ENCODE results near the gene ACOT11. TPM values are rescaled to one million over a fixed set of nuclear protein-coding genes. Genes with fewer than 3 reads are reported as not detected.

ACOT11 gene
- total RNA-seq, 2 experiments from 2014 or later, result 0.50 to 0.91 TPM

- Mint-ChIP-seq H3K4me1 (ENCODE audit: low read depth) (peaks cover 13% of the 10 kb centered on the region), H3K4me3 (peak overlapping the region; percentile 79), H3K36me3 (ENCODE audit: low read depth) (no peaks in the 10 kb centered on the region), H3K9me3 (no peaks in the 10 kb centered on the region), H3K27me3 (peaks cover 48% of the 10 kb centered on the region), H3K27ac (no peak overlapping the region)
- CTCF ChIA-PET, result interaction anchor here (0.7 to 3.0 kb wide), 4 partner anchors 10 to 214 kb away, joined by 3 to 19 read pairs (median 5); no protein-coding TSS in a partner anchor
- peak; percentile 49 for TF ChIP-seq CTCF (IDR thresholded peaks at IDR 0.05)
- peak; percentile 83 for ATAC-seq (ENCODE audit: poor library complexity)
- Histone ChIP-seq H3K9me3 (ENCODE audit: control insufficient read depth in 1 of 2, insufficient read depth in 1 of 2, low read length in 2 of 2) (peaks cover 0 to 4% of the 10 kb centered on the region in 2 experiments), H3K36me3 (ENCODE audit: insufficient read depth, low read length) (no peaks in the 10 kb centered on the region), H3K4me1 (ENCODE audit: insufficient read depth, low read length) (peaks cover 13% of the 10 kb centered on the region), H3K4me3 (ENCODE audit: low read length) (peak overlapping the region; percentile 41), H3K27me3 (ENCODE audit: control insufficient read depth in 1 of 2, insufficient read depth in 2 of 2, low read length in 2 of 2) (peaks cover 13 to 30% of the 10 kb centered on the region in 2 experiments), H3K27ac (ENCODE audit: low read depth in 1 of 2, low read length in 2 of 2) (no peak overlapping the region)
- POLR2A ChIA-PET, result interaction anchor here (0.7 to 1.1 kb wide), 3 partner anchors 10 to 300 kb away, joined by 3 to 4 read pairs (median 3); partner anchors contain the start of genes CYB5RL and MRPL37
- intact Hi-C loops (cut with DNase I, micrococcal nuclease), result loop anchor here (1.0 to 2.0 kb wide), 2 partner anchors 311 kb away; no protein-coding TSS in a partner anchor
- DNase-seq, result peak in 8 of 14 experiments; percentile 25 to 64 (median 48)
Measured at GRCh38 chr1:54499360-54500106, 48.5 kb upstream of the ACOT11 start.

GRCh38 chr1:54500107-54500431 lies 48.0 kb upstream of the ACOT11 start:
- Mint-ChIP-seq H3K27ac (no peak overlapping the region), H3K36me3 (ENCODE audit: low read depth) (no peaks in the 10 kb centered on the region), H3K9me3 (no peaks in the 10 kb centered on the region), H3K4me1 (ENCODE audit: low read depth) (peaks cover 13% of the 10 kb centered on the region), H3K27me3 (peaks cover 48% of the 10 kb centered on the region), H3K4me3 (peak overlapping the region; percentile 66)
- no peak for TF ChIP-seq CTCF (IDR thresholded peaks at IDR 0.05)
- peaks cover 13% of the 10 kb centered on the region for H3K4me1 ChIP-seq (ENCODE audit: insufficient read depth, low read length)
- intact Hi-C loops (cut with DNase I, micrococcal nuclease), result no loop called here
- H3K9me3 ChIP-seq (ENCODE audit: control insufficient read depth in 1 of 2, insufficient read depth in 1 of 2, low read length in 2 of 2), result peaks cover 0 to 4% of the 10 kb centered on the region in 2 experiments
- no peak overlapping the region for H3K27ac ChIP-seq (ENCODE audit: low read depth in 1 of 2, low read length in 2 of 2)
- CTCF ChIA-PET, result interaction anchor here (1.2 to 3.0 kb wide), 2 partner anchors 11 to 98 kb away, joined by 4 to 19 read pairs; no protein-coding TSS in a partner anchor
- peaks cover 13 to 30% of the 10 kb centered on the region in 2 experiments for H3K27me3 ChIP-seq (ENCODE audit: control insufficient read depth in 1 of 2, insufficient read depth in 2 of 2, low read length in 2 of 2)
- DNase-seq, result no peak
- H3K4me3 ChIP-seq (ENCODE audit: low read length), result peak overlapping the region; percentile 41
- POLR2A ChIA-PET, result interaction anchor here (0.7 to 1.1 kb wide), 3 partner anchors 11 to 300 kb away, joined by 3 to 4 read pairs (median 3); partner anchors contain the start of genes CYB5RL and MRPL37
- ATAC-seq (ENCODE audit: poor library complexity), result no peak
- no peaks in the 10 kb centered on the region for H3K36me3 ChIP-seq (ENCODE audit: insufficient read depth, low read length)

GRCh38 chr1:54501849-54502248 lies 46.2 kb upstream of the ACOT11 start:
- intact Hi-C loops (cut with DNase I, micrococcal nuclease), result no loop called here
- Histone ChIP-seq H3K27me3 (ENCODE audit: control insufficient read depth in 1 of 2, insufficient read depth in 2 of 2, low read length in 2 of 2) (peaks cover 13 to 24% of the 10 kb centered on the region in 2 experiments), H3K4me1 (ENCODE audit: insufficient read depth, low read length) (peaks cover 13% of the 10 kb centered on the region), H3K9me3 (ENCODE audit: control insufficient read depth in 1 of 2, insufficient read depth in 1 of 2, low read length in 2 of 2) (peaks cover 0 to 4% of the 10 kb centered on the region in 2 experiments), H3K27ac (ENCODE audit: low read depth in 1 of 2, low read length in 2 of 2) (no peak overlapping the region), H3K4me3 (ENCODE audit: low read length) (no peak overlapping the region), H3K36me3 (ENCODE audit: insufficient read depth, low read length) (no peaks in the 10 kb centered on the region)
- ATAC-seq (ENCODE audit: poor library complexity), result no peak
- no peak for DNase-seq
- Mint-ChIP-seq H3K9me3 (no peaks in the 10 kb centered on the region), H3K36me3 (ENCODE audit: low read depth) (no peaks in the 10 kb centered on the region), H3K4me1 (ENCODE audit: low read depth) (peaks cover 13% of the 10 kb centered on the region), H3K27ac (no peak overlapping the region), H3K27me3 (peaks cover 40% of the 10 kb centered on the region), H3K4me3 (no peak overlapping the region)
- ChIA-PET CTCF (no interaction called here), POLR2A (no interaction called here)
- TF ChIP-seq CTCF (IDR thresholded peaks at IDR 0.05), result no peak
